GM21529 (cell line): ENCODE measurements around the gene C22orf31.

Source experiments
- ATAC-seq: cut with Tn5 transposase; IDR thresholded peaks from one replicate; pipeline ENCODE4 v1.9.1; 2021; ENCODE audit not compliant: unreplicated experiment

The C22orf31 gene

GRCh38 chr22:29081517-29082236, 20.0 kb upstream of the C22orf31 start:
- ATAC-seq, result no peak

DNA sequence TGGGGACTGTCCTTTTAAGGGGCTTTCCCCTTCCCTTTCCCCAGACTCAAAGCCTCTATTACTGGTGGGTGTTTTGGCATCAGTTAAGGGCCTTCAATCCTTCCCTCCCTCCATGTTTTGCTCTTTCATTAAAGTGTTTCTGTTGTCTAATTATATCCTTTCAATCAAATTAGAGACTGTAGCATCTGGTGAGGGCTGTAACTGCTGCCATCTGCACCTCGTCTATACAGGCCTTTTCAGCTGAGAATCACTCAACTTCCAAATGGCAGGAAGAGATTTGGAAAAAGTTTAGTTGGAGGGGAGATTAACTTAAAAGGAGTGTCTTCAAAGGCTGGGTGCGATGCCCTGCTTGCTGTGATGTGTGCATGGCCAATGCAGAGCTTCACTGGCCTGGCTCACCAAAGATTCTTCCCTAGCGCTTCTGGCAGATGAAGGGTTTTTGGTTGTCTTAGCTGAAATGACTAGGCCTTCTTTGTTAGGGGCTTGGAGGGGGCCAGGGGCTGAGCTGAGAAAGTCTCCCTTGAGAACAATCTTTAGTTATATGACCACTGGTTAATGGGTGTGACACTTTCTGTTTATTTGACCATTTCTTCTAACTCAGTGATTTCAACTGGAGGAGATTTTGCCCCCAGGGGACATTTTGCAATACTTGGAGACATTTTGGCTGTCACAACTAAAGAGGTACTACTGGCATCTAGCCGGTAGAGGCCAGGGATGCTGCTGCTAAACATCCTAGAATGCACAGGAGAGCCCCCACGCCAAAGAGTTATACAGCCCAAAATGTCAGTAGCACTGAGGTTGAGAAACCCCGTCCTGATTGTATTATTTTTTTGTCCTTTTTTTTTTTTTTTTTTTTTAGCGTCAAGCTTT, 18.7 kb upstream of the C22orf31 start:
- no peak for ATAC-seq

- ATAC-seq, result no peak
Measured at GRCh38 chr22:29079218-29079901, 17.7 kb upstream of the C22orf31 start.

DNA sequence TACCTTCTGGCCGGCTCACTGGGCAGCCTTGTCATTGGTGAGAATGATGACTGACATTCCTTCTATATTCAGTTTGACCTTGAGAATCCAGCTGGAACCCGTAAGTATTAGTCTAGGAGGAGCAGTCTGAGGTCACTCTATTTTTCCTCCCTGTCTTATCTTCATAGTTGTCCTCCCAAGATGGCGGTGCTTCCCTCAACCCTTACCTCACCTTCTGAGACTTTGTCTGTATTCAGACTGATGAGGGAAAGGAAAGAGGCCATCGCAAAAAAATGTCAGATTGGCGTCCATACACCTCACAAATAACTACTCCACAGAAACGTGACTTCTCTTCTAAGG, 17.2 kb upstream of the C22orf31 start:
- no peak for ATAC-seq

DNA sequence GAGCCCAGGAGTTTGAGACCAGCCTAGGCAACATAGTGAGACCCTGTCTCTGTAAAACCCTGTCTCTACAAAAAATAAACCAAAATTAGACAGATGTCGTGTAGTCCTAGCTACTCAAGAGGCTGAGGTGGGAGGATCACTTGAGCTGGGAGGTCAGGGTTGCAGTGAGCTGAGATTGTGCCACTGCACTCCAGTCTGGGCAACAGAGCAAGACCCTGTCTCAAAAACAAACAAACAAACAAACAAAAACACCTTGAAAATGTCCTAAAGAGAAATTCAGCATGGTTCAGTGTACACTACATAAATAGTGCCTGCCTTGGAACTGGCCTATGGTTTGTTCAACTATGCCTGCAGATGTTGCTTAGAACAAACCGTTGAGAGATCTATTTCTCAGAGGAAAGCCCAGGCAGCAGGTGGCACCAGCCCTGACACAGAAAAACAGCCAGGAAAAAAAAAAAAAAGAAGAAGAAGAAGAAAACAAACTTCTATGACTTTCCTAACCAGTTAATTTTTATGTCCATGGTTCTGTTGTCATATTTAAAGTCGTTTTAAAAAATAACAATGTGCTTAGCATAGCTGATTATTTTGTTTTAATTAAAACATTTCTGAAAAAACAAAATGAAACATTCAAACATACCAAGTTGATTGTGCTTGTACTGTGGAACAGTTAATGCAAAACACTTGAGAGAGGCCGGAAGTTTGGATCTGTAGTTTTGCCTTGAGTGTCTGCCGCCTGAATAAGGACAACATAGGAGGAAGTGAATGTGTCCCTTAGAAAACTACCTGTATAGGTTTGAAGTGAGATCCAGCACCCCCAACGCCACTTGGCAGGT, 16.6 kb upstream of the C22orf31 start:
- no peak for ATAC-seq

GRCh38 chr22:29074276-29074772, 12.7 kb upstream of the C22orf31 start:
- no peak for ATAC-seq

DNA sequence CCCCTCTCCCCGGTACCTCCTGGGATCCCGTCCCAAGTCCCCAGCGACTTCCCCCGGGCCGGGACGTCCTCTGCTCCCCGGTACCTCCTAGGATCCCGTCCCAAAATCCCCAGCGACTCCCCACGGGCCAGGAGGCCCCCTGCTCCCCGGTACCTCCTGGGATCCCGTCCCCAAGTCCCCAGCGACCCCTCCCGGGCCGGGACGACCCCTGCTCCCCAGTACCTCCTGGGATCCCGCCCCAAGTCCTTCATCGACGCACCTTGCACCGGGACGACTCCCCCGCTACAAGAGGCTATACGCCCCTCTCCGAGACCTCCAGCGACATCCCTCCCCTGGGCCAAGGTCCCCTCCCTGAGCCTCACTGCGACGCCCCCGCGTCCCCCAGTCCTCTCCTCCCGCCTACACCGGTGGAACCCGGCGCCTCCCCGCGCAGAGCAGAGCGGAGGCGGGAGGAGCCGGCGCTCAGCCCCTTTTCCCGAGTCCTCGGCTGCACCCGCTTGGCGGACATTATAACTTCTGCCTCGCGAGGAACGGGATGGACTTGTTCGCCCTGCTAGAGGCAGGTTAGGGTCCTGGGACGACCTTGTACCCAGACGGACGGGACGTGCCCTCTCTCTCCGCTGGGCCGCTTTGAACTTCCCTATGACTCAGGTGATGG, 12.1 kb upstream of the C22orf31 start:
- no peak for ATAC-seq

DNA sequence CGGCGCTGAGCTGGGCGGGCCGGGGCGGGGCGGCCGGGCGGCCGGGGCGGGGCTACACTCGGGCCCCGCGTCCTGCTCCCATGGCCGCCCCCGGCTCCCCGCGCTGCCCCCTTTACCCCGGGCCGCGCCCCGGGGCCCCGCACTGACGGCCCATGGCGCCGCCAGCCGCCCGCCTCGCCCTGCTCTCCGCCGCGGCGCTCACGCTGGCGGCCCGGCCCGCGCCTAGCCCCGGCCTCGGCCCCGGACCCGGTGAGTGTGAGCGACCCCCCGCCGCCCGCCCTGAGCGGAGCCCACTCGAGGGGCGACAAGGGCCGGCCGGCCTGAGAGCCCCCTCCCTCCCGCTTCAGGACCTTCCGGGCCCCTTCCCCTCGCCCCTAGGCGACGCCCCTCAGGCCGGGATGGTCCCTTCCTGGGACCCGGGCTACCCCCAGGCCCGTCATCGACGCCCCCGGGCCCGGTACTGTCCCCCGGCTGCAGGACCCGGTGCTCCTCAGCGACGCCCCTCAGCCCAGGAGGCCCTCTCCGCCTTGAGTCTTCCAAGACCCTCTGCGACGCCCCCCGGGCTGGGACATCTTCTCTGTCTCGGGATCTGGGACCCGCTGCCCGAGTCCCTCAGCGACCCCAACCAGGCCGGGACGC, 11.5 kb upstream of the C22orf31 start, which contains the start of gene KREMEN1:
TSS of gene KREMEN1 (plus strand) at position 57 of the 639 bp plus-strand sequence. CDS start at position 153, 96 bp downstream.
- peak; percentile 8 for ATAC-seq

DNA sequence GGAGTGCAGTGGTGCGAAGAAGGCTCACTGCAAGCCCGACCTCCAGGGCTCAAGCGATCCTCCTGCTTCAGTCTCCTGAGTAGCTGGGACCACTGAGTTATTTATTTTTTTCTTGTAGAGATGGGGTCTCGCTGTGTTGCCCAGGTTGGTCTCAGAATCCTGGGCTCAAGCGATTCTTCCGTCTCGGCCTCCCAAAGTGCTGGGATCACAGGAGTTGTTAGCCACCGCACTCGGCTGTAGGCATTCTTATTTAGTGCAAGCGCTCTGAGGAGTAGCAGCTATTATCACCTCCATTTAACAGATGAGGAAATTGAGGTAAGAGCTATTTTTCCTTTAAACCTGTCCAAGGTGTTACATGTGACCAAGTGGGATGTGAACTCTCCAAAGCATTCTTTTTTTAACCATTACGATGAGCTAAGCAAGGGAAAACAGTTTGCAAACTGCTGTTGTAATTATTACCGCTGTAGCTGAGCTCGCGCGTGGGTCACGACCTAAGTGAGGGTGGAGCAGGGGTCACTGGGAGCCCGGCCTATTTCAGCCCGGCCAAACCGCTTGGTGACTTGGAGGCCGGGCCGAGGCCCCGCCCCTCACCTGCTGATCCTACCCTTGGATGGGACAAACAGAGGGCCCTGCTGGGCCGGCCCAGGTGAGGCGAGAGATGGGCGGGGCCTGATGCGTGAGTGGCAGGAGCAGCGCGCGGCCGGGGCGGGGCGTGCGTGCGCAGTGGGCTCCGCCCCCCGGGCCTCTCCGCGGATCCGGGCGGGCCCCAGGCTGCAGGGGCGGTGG, 10.8 kb upstream of the C22orf31 start:
- ATAC-seq, result peak; percentile 85

GRCh38 chr22:29071261-29072045, 9.8 kb upstream of the C22orf31 start:
- no peak for ATAC-seq

DNA sequence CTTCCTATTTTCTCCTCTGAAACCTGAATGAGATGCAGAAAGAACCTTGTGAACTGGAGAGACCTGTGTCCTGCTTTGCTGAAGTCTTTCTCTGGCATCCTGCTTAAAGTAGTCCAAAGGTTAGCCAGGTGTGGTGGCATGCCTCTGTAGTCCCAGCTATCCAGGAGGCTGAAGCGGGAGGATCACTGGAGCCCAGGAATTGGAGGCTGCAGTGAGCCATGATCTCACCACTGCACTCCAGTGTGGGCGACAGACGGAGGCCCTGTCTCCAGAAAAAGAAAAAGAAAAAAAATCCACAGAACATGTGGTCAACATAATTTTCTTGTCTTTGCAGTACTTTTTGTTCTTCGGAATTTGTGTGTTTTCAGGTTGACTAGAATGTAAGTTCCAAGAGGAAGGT, 8.9 kb upstream of the C22orf31 start:
- no peak for ATAC-seq

- no peak for ATAC-seq
Measured at GRCh38 chr22:29069463-29069862, 7.8 kb upstream of the C22orf31 start.

- no peak for ATAC-seq
Measured at GRCh38 chr22:29065468-29066190, 4.0 kb upstream of the C22orf31 start.

DNA sequence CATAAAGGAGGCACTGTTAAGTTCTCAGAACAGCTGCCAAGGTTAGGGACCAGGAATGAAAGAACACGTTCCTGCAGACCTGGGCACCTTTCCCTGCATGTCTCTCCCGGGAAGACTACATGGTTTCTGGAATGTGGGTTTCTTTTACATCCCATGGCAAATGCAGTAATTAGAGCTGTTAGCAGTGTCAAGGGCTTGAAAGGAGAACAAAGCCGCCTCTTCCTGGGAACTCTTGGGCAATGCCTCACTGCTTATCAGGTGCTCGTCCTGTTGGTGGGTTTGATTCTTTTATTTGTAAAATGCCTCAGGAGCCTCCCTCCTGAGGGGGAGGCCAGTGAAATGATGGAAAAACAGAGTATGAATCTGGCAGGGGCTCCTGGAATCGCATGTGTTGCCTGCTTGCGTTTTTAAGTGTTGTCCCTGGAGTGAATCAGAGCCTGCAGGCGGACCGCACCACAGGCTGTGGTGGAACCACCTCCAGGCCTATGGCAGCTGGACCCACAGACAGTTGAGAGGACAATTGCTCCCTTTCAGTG, 723 bp upstream of the C22orf31 start:
- ATAC-seq, result no peak

DNA sequence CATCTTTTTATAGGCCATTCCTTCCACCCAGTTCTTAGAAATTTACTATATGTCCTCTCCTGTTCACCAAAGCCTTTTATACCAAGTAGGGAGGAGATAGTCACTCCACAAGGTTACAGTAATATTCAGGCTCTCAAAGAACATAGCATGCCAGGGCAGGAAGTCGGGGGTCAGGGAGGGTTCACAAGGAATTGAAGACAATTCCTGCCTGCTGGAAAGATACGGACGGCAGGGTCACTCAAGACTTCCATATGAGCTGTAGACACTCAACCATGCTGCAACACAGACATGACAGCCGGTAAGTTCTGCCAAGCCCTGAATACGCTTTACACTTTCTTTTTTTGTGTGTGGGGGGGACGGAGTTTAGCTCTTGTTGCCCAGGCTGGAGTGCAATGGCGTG, 700 bp downstream of the C22orf31 start:
- ATAC-seq, result no peak

- no peak for ATAC-seq
Measured at GRCh38 chr22:29060251-29060869, 1.3 kb downstream of the C22orf31 start.

GRCh38 chr22:29056472-29056871, 5.2 kb downstream of the C22orf31 start:
- no peak for ATAC-seq
